Stimulated activated CD4-positive, alpha-beta T cell treated with anti-CD3 and anti-CD28 coated beads, Interleukin-1b, Interleukin-23, amount 100 ng/mL, for 1 hour (primary cell): ENCODE data around the gene MAG.
"Not testable (repeated sequence)": the region's sequence is repeated elsewhere in the genome, so short reads cannot be mapped to it uniquely, and the experiment has no call there.

Experiments
- DNase-seq, 2 donors: peaks; one replicate each; pipeline ENCODE4 v3.0.0-alpha.2; 2020; ENCODE audit warnings: low read depth in 2 of 2

MAG gene

DNA sequence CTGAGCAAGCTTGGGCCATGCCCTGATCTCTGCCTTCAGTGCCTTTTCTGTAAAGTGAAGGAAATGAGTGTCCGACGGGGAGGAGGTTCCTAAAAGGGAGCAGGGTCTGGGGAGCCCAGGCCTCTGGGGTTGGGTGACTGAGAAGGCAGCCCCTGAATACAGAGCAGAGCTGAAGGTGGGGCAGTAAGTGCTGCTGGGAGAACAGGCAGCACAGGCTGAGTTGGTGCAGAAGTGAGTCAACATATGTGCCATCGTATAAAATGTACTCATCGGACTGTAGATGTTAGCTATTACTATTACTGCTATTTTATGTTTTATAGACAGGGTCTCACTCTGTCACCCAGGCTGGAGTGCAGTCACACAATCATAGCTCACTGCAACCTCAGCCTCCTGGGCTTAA is 10.7 kb upstream of the MAG start:
- DNase-seq: no peak

DNA sequence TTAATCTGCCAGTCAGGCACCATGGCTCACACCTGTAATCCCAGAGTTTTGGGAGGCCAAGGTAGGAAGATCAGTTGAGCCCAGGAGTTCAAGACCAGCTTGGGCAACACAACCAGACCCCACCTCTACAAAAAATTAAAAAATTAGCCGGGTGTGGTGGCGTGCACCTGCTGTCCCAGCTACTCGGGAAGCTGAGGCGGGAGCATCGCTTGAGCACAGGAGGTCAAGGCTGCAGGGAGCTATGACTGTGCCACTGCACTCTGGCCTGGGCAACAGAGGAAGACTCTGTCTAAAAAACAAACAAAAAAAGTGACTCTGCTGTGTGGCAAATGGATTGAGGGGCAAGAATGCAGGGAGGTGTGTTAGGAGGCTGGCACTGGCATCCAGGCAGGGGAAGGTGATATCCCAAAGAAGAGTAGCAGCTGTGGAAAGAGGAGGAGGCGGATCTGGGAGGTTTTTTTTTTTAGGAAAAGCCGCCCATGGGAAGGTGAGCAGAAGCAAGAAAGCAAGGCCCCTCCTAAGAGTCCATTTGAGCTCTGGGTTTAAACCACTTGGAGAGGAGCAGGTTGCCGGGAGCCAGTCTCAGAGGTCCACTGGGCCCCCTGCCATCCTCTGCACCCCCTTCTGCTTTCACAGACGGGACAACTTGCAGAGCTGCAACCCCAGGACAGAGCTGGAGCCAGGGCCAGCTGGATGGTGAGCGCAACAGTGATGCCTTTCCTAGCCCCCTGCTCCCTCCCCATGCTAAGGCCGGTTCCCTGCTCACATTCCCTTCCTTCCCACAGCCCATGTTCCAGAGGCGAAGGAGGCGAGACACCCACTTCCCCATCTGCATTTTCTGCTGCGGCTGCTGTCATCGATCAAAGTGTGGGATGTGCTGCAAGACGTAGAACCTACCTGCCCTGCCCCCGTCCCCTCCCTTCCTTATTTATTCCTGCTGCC is 7.5 kb upstream of the MAG start:
- DNase-seq: no peak

DNA sequence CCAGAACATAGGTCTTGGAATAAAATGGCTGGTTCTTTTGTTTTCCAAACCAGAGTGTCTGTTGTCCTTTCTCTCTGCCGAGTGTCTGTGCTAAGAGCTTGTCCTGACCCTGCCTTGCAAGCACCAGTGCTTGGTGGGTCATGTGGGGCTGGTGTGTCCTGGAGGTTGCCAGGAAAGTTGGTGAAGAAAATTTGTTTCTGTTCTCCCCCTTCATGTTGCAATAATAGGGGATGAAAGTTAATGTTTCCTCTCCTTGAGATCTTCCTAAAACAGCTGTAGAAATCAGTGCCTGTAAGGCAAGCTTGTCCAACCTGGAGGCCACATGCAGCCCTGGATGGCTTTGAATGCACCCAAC is 6.9 kb upstream of the MAG start:
- DNase-seq: no peak

DNA sequence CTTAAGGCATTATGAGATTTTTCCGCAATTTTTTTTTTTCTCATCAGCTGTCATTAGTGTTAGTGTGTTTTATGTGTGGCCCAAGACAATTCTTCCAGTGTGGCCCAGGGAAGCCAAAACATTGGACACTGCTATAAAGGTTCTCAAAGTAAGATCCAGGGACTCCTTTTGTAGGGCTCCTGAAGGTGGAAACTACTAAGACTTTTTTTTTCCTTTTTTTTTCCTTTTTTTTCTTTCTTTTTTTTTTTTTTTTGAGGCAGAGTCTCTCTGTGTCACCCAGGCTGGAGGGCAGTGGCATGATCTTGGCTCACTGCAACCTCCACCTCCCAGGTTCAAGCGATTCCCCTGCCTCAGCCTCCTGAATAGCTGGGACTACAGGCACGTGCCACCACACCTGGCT is 6.5 kb upstream of the MAG start:
- DNase-seq: not testable (repeated sequence)

DNA sequence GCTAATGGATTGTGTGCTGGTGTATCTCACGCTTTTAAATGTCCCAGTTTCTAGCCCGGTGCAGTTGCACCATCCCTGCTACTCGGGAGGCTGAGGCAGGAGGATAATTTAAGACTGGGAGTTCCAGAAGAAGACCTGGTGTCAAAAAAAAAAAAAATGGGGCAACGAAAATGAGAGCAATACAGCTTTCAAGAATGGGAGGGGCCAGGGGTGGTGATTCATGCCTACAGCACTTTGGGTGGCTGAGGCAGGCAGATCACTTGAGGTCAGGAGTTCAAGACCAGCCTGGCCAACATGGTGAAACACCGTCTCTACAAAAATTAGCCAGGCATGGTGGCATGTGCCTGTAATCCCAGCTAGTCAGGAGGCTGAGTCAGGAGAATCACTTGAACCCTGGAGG is 5.9 kb upstream of the MAG start:
- not testable (repeated sequence) for DNase-seq

DNA sequence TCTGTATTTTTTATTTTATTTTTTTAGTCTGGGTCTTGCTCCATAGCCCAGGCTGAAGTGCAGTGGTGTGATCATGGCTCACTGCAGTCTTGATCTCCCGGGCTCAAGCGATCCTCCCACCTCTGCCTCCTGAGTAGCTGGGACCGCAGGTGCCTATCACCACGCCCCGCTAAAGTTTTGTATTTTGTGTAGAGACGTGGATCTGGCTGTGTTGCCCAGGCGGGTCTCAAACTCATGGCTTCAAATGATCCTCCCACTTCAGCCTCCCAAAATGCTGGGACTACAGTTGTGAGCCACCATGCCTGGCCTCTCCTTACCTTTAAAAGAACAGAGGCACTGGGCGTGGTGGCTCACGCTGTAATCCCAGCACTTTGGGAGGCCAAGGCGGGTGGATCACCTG is 4.2 kb upstream of the MAG start:
- no peak for DNase-seq

DNA sequence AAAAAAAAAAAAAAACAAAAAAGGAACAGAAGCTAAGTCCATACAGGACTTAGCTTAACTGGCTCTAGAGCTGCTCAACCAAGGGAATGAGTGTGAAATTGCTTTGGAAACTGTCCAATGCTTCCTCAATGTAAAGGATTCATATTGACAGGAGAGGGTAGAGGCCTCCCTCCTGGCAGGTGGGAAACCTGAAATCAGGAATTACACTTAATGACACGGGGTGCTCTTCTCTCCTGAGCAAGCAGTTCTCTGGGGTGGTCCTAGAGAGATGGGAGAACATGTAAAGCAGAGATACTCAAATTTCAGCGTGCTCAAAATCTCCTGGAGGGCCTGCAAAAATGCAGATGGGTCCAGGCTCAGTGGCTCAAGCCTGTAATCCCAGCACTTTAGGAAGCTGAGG is 3.6 kb upstream of the MAG start:
- no peak for DNase-seq

DNA sequence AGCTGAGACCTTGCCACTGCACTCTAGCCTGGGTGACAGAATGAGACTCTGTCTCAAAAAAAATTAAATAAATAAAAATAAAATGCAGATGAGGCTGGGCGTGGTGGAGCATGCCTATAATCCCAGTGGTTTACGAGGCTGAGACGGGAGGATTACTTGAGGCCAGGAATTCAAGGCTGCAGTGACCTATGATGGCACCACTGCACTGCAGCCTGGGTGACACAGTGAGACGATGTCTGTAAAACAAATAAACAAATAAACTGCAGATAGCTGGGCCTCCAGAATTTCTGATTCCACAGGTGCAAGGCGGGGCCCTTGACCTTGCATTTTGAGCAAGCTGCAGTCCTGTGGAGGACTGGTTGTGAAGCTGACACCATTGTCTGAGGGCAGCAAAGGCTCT is 3.1 kb upstream of the MAG start:
- DNase-seq: no peak

DNA sequence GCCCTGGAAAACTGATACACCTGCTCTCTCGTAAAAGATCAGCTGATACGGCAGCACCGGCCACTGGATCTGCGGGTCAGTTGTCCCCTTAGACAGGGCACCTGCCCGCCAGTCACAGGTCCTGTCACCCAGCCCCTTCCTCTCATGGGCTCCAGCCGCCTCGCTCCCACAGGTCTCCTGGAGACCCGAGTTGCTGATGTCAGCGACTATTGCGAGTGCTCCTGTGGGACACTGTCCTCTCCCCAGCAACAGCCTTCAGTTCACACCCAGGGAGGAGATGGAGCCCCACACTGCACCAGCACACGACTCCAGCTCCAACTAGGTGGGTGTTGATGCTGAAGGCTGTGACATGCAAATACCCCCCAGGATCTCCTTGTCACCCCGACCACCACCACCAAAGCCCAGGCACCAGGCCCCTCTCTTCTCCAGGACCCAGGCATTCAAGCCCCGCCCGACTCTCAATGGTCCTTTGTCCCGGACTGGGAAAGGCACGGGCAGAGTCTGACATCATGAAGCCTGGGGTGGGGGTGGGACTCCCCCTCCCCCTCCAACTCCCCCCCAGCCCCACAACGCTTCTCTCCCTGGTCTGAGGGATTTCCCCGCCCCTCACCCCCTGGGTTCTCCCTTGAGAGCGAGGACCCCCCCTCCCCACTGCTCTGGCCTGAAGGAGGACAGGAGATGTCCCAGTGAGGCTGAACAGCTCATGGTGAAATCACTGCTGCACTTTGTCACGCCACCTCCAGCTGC is 1.4 kb upstream of the MAG start:
- no peak for DNase-seq

DNA sequence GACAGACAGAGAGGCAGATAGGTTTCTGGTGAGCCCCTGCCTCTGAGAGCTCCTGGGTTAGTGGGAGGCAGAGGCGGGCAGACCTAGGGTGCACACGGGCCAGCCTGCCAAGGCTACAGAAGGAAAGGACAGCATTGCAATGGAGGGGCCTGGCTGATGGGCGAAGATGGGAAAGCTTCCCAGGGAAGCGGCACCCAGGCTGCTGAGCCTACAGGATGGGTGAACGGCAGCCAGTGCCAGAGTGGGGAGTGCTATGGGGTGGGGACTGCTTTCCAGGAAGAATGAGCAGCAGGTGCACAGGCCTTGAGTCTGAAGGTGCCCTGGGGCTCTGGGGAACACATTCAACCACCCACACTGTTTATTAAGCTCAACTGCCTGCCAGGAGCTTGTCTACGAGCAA is 702 bp upstream of the MAG start:
- no peak for DNase-seq

DNA sequence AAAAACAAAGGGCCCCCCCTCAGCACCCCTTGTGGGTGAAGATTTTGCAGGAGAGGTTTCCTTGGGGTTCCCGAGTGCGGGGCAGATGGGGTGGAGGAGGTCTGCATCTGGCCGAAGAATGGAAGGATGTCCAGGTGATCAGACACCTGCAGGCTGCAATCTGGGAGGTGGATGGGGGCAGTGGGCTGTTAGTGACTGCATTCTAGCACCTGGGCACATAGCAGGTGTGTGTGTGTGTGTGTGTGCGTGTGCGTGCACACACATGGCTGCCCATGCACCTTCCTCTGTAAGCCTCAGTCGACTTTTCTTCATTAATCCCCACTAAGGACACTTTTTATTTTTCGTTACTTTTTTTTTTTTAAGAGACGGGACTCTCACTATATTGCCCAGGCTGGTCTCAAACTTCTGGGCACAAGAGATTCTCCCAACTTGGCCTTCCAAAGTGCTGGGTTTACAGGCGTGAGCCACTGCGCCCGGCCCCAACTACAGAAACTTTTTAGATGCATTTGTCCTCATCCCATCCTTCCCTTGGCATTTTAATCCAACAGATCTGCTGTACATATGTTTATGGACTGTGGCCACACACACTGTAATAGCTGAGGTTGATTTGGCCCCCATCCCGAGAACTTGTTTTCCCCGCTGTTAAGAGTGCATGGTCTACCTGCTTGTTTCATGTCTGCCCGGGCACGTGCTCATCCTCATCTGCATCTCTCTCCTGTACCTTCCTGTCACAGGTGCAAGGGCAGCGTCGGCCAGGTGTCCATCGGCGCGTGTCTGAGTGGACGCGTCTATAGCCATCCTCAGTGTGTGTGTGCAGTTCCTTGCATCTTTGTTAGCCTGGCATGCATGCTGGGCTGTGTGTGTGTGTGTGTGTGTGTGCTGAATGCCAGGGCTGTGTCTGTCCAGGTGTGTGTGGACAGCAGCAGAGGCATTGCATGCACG is 731 bp downstream of the MAG start:
- no peak for DNase-seq

DNA sequence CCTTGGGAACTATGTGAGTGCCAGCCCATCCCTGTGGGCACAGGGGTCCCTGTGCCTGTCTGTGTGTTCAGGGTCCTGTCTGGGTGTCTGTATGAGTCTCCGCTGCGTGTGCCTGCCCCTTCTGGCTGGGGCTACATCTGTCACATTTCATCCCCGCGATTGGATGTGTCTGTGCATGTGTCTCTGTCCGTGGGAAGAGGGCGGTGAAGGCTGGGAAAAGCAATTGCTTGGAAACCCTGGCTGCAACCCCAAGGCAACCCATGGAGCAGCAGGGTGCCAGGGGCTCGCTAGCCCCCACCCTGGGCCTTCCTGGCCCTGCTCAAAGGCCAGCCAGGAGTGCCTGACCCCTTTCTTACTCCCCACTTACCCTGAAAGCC is 1.4 kb downstream of the MAG start:
- DNase-seq: no peak

DNA sequence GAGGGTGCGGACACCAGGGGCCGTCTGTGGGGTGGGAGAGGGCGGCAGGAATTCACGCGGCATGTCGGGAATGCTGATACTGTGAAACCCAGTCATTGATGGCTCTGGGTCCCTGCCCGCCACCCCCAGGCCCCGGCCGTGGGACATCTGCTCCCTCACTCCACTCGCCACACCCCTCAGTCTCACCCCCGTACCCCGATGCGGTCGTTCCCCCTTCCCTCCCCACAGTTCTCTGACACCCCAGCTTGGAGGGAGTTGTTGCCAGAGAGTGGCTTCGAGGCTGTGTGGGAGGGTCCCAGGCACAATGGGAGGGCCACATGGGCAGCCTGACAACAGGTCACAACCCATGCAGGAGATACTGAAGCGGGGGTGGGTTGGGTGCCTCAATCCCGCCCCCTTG is 1.8 kb downstream of the MAG start:
- DNase-seq: no peak

DNA sequence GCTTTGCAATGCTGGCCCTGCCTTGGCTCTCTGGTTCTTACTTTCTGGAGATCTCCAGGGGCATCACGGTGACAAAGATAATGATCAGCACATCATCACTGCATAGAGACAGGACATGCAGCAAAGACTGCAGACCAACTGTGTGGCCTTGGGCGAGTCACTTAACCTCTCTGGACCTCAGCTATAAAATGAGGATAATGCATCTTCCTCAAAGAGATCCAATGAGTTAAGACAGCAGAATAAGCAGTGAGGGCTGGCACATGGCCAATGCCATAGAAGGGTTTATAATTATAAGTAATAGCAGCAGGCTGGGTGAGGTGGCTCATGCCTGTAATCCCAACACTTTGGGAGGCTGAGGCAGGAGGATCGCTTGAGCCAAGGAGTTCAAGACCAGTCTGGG is 2.4 kb downstream of the MAG start:
- no peak for DNase-seq

DNA sequence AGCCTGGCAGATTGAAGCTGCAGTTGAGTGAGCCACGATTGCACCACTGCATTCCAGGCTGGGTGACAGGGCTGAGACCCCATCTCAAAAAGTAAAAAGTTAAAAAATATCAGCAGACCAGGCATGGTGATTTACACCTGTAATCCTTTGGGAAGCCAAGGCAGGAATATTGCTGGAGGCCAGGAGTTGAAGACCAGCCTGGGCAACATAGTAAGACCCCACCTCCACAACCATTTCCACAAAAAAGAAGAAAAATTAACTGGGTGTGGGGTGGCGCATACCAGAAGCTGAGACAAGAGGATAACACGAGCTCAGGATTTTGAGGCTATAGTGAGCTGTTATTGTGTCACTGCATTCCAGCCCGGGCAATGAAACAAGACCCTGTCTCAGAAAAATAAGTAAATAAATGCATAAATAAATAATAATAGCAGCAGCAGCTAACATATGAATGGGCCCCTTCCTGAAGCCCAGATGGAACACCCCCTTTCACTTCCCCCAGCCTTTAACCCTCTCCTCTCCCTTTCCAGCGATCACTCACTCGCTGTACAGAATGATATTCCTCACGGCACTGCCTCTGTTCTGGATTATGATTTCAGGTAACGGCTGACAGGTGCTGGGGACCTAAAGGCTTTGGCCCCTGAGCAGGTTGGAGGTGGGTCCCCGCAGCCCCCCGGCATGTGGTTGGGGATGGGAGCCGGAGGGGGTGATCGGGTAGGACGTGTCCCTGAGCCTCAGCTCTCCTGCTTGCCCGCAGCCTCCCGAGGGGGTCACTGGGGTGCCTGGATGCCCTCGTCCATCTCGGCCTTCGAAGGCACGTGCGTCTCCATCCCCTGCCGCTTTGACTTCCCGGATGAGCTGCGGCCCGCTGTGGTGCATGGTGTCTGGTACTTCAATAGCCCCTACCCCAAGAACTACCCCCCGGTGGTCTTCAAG is 3.2 kb downstream of the MAG start:
- DNase-seq: no peak

DNA sequence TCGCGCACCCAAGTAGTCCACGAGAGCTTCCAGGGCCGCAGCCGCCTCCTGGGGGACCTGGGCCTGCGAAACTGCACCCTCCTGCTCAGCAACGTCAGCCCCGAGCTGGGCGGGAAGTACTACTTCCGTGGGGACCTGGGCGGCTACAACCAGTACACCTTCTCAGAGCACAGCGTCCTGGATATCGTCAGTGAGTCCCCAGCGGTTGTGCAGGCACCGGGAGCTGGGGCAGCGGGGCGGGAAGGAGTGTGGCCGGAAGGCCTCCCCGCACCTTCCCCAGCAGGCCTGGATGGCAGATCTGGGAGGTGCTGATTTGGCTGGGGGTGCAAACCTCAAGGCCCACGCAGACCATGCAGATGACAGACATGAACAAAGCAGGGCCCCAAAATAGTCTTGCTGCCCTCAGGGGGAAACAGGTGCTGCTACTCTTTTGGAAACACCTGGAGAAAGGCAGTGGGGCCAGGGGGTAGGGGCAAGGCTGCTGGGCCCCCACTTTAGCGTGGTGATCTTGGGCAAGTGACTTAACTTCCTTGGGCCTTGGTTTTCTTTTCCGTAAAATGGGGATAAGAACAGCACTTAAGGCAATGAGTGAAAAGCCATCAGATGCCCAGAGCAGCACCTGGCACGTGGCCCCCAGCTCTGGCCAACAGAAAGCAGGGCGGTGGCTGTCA is 4.0 kb downstream of the MAG start:
- peak in 1 of 2 donors; percentile 3 for DNase-seq

DNA sequence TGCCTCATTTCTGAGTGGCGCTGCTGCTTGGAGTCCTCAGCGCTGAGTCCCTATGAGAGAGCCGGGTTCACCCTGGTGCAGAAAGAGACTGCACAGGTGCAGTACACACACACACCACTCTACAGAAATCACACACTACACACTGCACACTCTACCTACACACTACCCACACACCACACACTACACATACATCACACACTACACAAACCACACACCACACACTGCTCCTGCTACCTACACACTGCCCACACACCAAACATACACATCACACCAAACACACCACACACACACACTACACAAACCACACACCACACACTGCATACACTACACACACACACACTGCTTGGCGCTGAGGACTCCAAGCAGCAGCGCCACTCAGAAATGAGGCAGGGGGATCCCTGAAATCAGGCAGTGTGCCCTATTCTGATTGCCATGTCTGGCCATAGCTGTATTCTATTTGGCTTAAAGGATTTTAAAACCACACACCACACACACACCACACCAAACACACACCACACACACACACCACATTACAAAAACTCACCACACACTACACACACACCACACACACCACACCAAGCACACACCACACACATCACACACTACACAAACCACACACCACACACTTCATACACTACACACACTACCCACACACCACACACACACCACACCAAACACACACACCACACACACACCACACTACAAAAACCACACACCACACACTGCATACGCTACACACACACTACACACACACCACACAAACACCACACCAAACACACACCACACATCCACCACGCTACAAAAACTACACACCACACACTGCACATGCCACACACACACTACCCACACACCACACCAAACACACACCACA is 4.9 kb downstream of the MAG start:
- no peak for DNase-seq

DNA sequence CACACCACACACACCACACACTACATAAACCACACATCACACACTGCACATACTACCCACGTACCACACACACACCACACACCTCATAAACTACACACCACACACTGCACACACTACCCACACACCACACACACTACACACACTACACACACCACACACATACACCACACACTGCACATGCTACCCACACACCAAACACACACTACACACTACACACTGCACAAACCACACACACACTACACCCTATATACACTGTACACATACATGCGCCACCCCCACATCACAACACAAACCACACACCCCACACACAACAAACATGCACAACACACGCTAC is 5.5 kb downstream of the MAG start:
- no peak for DNase-seq

DNA sequence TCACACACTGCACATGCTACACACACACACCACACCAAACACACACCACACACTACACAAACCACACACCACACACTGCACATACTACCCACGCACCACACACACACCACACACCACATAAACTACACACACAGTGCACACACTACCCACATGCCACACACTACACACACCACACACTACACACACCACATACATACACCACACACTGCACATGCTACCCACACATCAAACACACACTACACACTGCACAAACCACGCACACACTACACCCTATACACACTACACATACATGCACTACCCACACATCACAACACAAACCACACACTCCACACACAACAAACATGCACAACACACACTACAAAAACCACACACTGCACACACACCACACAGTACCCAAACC is 6.0 kb downstream of the MAG start:
- no peak for DNase-seq

DNA sequence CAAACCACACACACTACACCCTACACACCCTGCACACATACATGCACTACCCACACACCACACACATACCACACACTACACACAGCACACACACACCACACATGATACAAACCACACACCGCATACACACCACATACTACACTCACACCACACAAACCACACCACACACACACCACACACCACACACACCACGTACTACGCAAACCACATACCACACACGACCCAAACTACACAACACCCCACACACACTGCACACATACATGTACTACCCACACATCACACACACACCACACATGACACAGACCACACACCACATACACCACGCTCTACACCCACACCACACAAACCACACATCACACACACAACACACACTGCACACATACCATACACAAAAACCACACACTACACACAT is 6.6 kb downstream of the MAG start:
- no peak for DNase-seq
